ENCODE results near the gene ADCY7. TPM values are rescaled to one million over a fixed set of nuclear protein-coding genes. Genes with fewer than 3 reads are reported as not detected.

ADCY7 gene
- total RNA-seq, 1 experiment from 2014 or later = 34.2 TPM

DNA sequence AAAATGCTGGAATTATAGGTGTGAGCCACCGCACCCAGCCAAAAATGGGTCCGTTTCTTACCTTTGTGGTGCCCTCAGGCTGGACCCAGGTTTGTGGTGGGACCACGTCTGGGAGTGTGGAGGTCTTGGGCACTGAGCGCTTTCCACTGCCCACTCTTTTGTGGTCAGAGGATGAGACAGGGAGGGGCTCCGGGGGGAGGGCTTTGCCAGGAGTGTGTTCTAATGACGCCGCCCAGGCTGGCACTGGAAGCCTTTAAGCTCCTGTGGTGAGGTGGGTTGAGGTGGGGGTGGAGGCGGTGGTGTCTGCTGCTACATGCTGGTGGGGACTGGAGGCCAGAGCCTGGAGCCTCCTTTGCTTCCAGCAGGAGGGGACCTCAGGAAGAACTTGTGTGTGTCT lies 12.8 kb upstream of the ADCY7 start:
- DNase-seq (ENCODE audit: low read depth, low spot score) (no peak), ATAC-seq (no peak)
- POLR2A ChIA-PET = no interaction called here
- intact Hi-C loops (cut with micrococcal nuclease) = no loop called here
- H3K27ac ChIP-seq (ENCODE audit: low read depth, low read length) = no peak overlapping the region
- H3K27me3 ChIP-seq (ENCODE audit: insufficient read depth, low read length) = no peaks in the 10 kb centered on the region
- CTCF ChIA-PET = interaction anchor here (1.5 kb wide), 1 partner anchor 553 kb away, joined by 3 read pairs; no protein-coding TSS in a partner anchor
- no peak overlapping the region for H3K4me3 ChIP-seq (replicated peaks in 1 of 2; ENCODE audit: low read depth in 1 of 2, low read length in 2 of 2)
- TF ChIP-seq TCF7L2 (IDR thresholded peaks at IDR 0.05; ENCODE audit: borderline replicate concordance, extremely low read depth, insufficient read depth, insufficient read length) (no peak), JUND (IDR thresholded peaks at IDR 0.05) (no peak), EGR1 (IDR thresholded peaks at IDR 0.05; ENCODE audit: low read depth) (no peak), CEBPB (IDR thresholded peaks at IDR 0.05; ENCODE audit: low read depth) (no peak), FOSL1 (IDR thresholded peaks at IDR 0.05; ENCODE audit: low read depth) (no peak), YY1 (IDR thresholded peaks at IDR 0.05; ENCODE audit: extremely low read depth, insufficient replicate concordance, low read depth, low read length) (no peak), SRF (IDR thresholded peaks at IDR 0.05; ENCODE audit: low read depth) (no peak), SP1 (IDR thresholded peaks at IDR 0.05; ENCODE audit: low read depth) (no peak), ELF1 (IDR thresholded peaks at IDR 0.05; ENCODE audit: borderline replicate concordance, low read depth) (no peak), POLR2AphosphoS5 (IDR thresholded peaks at IDR 0.05; ENCODE audit: low read depth, low read length) (no peak), CBX3 (IDR thresholded peaks at IDR 0.05; ENCODE audit: low read depth) (no peak), EZH2 (IDR thresholded peaks at IDR 0.05) (no peak)
- TF ChIP-seq, protein P1, sequence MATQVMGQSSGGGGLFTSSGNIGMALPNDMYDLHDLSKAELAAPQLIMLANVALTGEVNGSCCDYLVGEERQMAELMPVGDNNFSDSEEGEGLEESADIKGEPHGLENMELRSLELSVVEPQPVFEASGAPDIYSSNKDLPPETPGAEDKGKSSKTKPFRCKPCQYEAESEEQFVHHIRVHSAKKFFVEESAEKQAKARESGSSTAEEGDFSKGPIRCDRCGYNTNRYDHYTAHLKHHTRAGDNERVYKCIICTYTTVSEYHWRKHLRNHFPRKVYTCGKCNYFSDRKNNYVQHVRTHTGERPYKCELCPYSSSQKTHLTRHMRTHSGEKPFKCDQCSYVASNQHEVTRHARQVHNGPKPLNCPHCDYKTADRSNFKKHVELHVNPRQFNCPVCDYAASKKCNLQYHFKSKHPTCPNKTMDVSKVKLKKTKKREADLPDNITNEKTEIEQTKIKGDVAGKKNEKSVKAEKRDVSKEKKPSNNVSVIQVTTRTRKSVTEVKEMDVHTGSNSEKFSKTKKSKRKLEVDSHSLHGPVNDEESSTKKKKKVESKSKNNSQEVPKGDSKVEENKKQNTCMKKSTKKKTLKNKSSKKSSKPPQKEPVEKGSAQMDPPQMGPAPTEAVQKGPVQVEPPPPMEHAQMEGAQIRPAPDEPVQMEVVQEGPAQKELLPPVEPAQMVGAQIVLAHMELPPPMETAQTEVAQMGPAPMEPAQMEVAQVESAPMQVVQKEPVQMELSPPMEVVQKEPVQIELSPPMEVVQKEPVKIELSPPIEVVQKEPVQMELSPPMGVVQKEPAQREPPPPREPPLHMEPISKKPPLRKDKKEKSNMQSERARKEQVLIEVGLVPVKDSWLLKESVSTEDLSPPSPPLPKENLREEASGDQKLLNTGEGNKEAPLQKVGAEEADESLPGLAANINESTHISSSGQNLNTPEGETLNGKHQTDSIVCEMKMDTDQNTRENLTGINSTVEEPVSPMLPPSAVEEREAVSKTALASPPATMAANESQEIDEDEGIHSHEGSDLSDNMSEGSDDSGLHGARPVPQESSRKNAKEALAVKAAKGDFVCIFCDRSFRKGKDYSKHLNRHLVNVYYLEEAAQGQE (IDR thresholded peaks at IDR 0.05; ENCODE audit: low read depth) = no peak
- no peak overlapping the region for H3K9ac ChIP-seq (ENCODE audit: low read length)
- H3K9me3 ChIP-seq (ENCODE audit: control insufficient read depth in 1 of 2, insufficient read depth in 1 of 2, low read depth in 1 of 2, low read length in 2 of 2) = no peaks in the 10 kb centered on the region
- no TSS peak for BruUV-seq (replicated peaks)
- no peaks in the 10 kb centered on the region for H4K20me1 ChIP-seq (ENCODE audit: insufficient read depth)
- RAD21 ChIA-PET (ENCODE audit: low non-redundant PET in 1 of 2, low total read pairs in 2 of 2, uncharacterized antibody in 2 of 2, unreplicated experiment in 2 of 2) = no interaction called here
- no peaks in the 10 kb centered on the region for H3K36me3 ChIP-seq (ENCODE audit: control insufficient read depth in 1 of 2, insufficient read depth in 2 of 2, low read length in 2 of 2)
- no peak overlapping the region for H3K4me2 ChIP-seq (ENCODE audit: low read length)
- H2AFZ ChIP-seq (ENCODE audit: low read depth, low read length, poor library complexity, severe bottlenecking) = no peak overlapping the region
- peaks cover under 1 to 9% of the 10 kb centered on the region in 2 experiments; a peak in 3 of 4 replicates for H3K4me1 ChIP-seq (ENCODE audit: control insufficient read depth in 1 of 2, insufficient read depth in 2 of 2, low read length in 2 of 2)
- no peaks in the 10 kb centered on the region for H3K9me2 ChIP-seq (ENCODE audit: insufficient read depth)
- H3K79me2 ChIP-seq (ENCODE audit: insufficient read depth, low read length) = no peaks in the 10 kb centered on the region
